ENCODE data around the gene NRN1. TPM values are rescaled to one million over a fixed set of nuclear protein-coding genes. Genes with fewer than 3 reads are reported as not detected.
"Not testable (repeated sequence)": the region's sequence is repeated elsewhere in the genome, so short reads cannot be mapped to it uniquely, and the experiment has no call there.

Gene NRN1
- total RNA-seq, 1 donor from 2014 or later, result 6.4 TPM

- DNase-seq (ENCODE audit: low spot score), result no peak
Measured at GRCh38 chr6:5981126-5982026, 25.3 kb downstream of the NRN1 start.

- no peak for DNase-seq (ENCODE audit: low spot score)
Measured at GRCh38 chr6:5979650-5980420, 26.9 kb downstream of the NRN1 start.

- no peak for DNase-seq (ENCODE audit: low spot score)
Measured at GRCh38 chr6:5976811-5977210, 29.9 kb downstream of the NRN1 start.

GRCh38 chr6:5968817-5969734 is 37.6 kb downstream of the NRN1 start:
- DNase-seq (ENCODE audit: low spot score), result peak; percentile 20

GRCh38 chr6:5968036-5968435 is 38.7 kb downstream of the NRN1 start:
- DNase-seq (ENCODE audit: low spot score), result not testable (repeated sequence)

GRCh38 chr6:5967594-5967993 is 39.1 kb downstream of the NRN1 start:
- no peak for DNase-seq (ENCODE audit: low spot score)

GRCh38 chr6:5962794-5963193 is 43.9 kb downstream of the NRN1 start:
- no peak for DNase-seq (ENCODE audit: low spot score)

GRCh38 chr6:5961836-5962235 is 44.9 kb downstream of the NRN1 start:
- DNase-seq (ENCODE audit: low spot score), result no peak

- DNase-seq (ENCODE audit: low spot score), result no peak
Measured at GRCh38 chr6:5960456-5960855, 46.3 kb downstream of the NRN1 start.

GRCh38 chr6:5958921-5959320 is 47.8 kb downstream of the NRN1 start:
- no peak for DNase-seq (ENCODE audit: low spot score)

GRCh38 chr6:5956939-5957338 is 49.8 kb downstream of the NRN1 start:
- no peak for DNase-seq (ENCODE audit: low spot score)

- DNase-seq (ENCODE audit: low spot score), result no peak
Measured at GRCh38 chr6:5950361-5950785, 56.4 kb downstream of the NRN1 start.
